Naive thymus-derived CD4-positive, alpha-beta T cell (primary cell): ENCODE results near the gene SMYD3. TPM values are rescaled to one million over a fixed set of nuclear protein-coding genes. Genes with fewer than 3 reads are reported as not detected.

Experiments
- ATAC-seq: fragments of 150-1000 bp; cut with Tn5 transposase; 2 replicates; pipeline ENCODE4 v1.10.0; 2021; ENCODE audit warnings: mild to moderate bottlenecking, moderate library complexity
- CTCF ChIA-PET: fragments of 350-600 bp; sonication (Branson Sonifier 250); formaldehyde crosslinking; loops from one replicate; lab custom pipeline; 2021; ENCODE audit warnings: antibody characterized with exemption; lab: Charles Lee
- POLR2A ChIA-PET: fragments of 350-600 bp; sonication (Branson Sonifier 250); formaldehyde crosslinking; loops from one replicate; lab custom pipeline; 2021; ENCODE audit warnings: antibody characterized with exemption, inconsistent platforms; lab: Charles Lee
- DNase-seq, 9 donors: peaks; one replicate each; pipeline versions ENCODE4 v3.0.0 to v3.0.0-alpha.2; 2020 to 2022; ENCODE audit warnings: mixed read lengths in 1 of 9
- H3K27ac ChIP-seq: one replicate; pipeline ENCODE4 v1.7.0; 2013; ENCODE audit warnings: mild to moderate bottlenecking, low read depth, low read length, moderate library complexity
- H3K27me3 ChIP-seq, 2 donors: one replicate each; pipeline ENCODE4 v1.7.0; 2013; ENCODE audit warnings: low read length in 2 of 2, mild to moderate bottlenecking in 2 of 2, moderate library complexity in 2 of 2; ENCODE audit not compliant: control insufficient read depth in 2 of 2, insufficient read depth in 2 of 2
- H3K36me3 ChIP-seq, 3 experiments: 1 replicate in 2 of 3; 2 replicates in 1 of 3; pipeline ENCODE4 v1.7.0; 2013; ENCODE audit warnings: low read length in 3 of 3, mild to moderate bottlenecking in 3 of 3, moderate library complexity in 1 of 3; ENCODE audit not compliant: insufficient read depth in 3 of 3, control insufficient read depth in 2 of 3
- H3K4me1 ChIP-seq, 2 donors: one replicate each; pipeline ENCODE4 v1.7.0; 2013; ENCODE audit warnings: low read length in 2 of 2, mild to moderate bottlenecking in 2 of 2, moderate library complexity in 1 of 2; ENCODE audit not compliant: control insufficient read depth in 2 of 2, insufficient read depth in 2 of 2
- H3K4me3 ChIP-seq: 2 replicates; pipeline ENCODE4 v1.7.0; 2013; ENCODE audit warnings: mild to moderate bottlenecking, low read length
- H3K9me3 ChIP-seq, 3 experiments: 1 replicate in 2 of 3; 2 replicates in 1 of 3; pipeline ENCODE4 v1.7.0; 2013; ENCODE audit warnings: low read length in 3 of 3; ENCODE audit not compliant: control insufficient read depth in 2 of 3
- H3K27ac Mint-ChIP-seq, 9 donors: one replicate each; pipeline ENCODE4 v1.8.0; 2020 to 2022; ENCODE audit warnings: mixed read lengths in 9 of 9, mild to moderate bottlenecking in 8 of 9, moderate library complexity in 5 of 9, inconsistent platforms in 2 of 9
- H3K27me3 Mint-ChIP-seq, 5 donors: one replicate each; pipeline ENCODE4 v1.8.0; 2021 to 2022; ENCODE audit warnings: mixed read lengths in 5 of 5, mild to moderate bottlenecking in 1 of 5
- H3K36me3 Mint-ChIP-seq, 5 donors: one replicate each; pipeline ENCODE4 v1.8.0; 2020 to 2022; ENCODE audit warnings: mixed read lengths in 5 of 5, mild to moderate bottlenecking in 3 of 5, inconsistent platforms in 1 of 5
- H3K4me1 Mint-ChIP-seq, 7 donors: one replicate each; pipeline ENCODE4 v1.8.0; 2020 to 2022; ENCODE audit warnings: mixed read lengths in 7 of 7, mild to moderate bottlenecking in 3 of 7, inconsistent platforms in 1 of 7
- H3K4me3 Mint-ChIP-seq, 10 donors: one replicate each; pipeline ENCODE4 v1.8.0; 2020 to 2022; ENCODE audit warnings: mild to moderate bottlenecking in 10 of 10, mixed read lengths in 10 of 10, moderate library complexity in 6 of 10, inconsistent platforms in 2 of 10
- H3K9me3 Mint-ChIP-seq, 11 donors: one replicate each; pipeline ENCODE4 v1.8.0; 2020 to 2022; ENCODE audit warnings: mixed read lengths in 11 of 11, mild to moderate bottlenecking in 4 of 11, inconsistent platforms in 1 of 11, moderate library complexity in 1 of 11
- intact Hi-C, 2 donors: fragments of 100-400 bp; cut with micrococcal nuclease; formaldehyde crosslinking; loops; one replicate each; pipeline ENCODE4 v1.15.1; 2023
- polyA plus RNA-seq, 2 donors: library from polyadenylated mRNA; unstranded; fragments of 300-500 nt; fragmentation: Illumina TruSeq; gene quantifications; one replicate each; pipeline ENCODE4 v1.2.3, GENCODE V29; 2021
- total RNA-seq, 6 experiments: library from RNA in 5 of 6; stranded (reverse) in 5 of 6; gene quantifications; 1 replicate in 5 of 6; 2 replicates in 1 of 6; pipeline ENCODE4 v1.2.3 and lab custom pipeline; 2021 to 2026

SMYD3 gene
- total and polyA plus RNA-seq, 7 experiments from 2014 or later = 19.5 to 28.6 (median 24.4) TPM

DNA sequence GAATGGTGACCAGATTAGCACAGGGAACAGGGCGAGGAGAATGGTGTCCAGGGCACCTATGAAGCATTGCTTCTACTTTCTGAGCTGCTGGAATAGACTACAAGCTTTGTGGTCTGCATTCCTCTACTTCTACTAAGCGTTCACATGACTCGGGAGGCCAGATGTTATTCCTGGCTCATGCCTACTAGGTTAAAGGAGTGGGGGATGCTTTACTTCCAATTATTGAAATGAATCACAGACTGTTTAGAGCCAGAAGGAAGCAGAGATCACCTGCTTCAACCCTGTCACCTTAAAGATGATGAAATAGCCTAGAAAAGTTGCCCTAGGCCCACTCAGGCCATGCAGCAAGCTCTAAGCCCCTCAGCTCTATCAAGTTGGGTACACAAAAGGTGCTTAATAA lies 718.8 kb downstream of the SMYD3 start:
- DNase-seq (no peak), ATAC-seq (no peak)
- POLR2A ChIA-PET = no interaction called here
- intact Hi-C loops = no loop called here
- Histone ChIP-seq H3K27ac (no peak overlapping the region), H3K4me3 (no peak overlapping the region), H3K27me3 (no peaks in the 10 kb centered on the region), H3K36me3 (no peaks in the 10 kb centered on the region), H3K9me3 (no peaks in the 10 kb centered on the region), H3K4me1 (no peaks in the 10 kb centered on the region)
- CTCF ChIA-PET = no interaction called here
- no peak overlapping the region for H3K4me3 Mint-ChIP-seq
- peaks cover 0 to 16% (median 12%) of the 10 kb centered on the region in 5 donors for H3K36me3 Mint-ChIP-seq
- no peaks in the 10 kb centered on the region for H3K9me3 Mint-ChIP-seq
- no peak overlapping the region for H3K27ac Mint-ChIP-seq
- peaks cover 0 to 8% (median 0%) of the 10 kb centered on the region in 7 donors for H3K4me1 Mint-ChIP-seq
- H3K27me3 Mint-ChIP-seq = no peaks in the 10 kb centered on the region

DNA sequence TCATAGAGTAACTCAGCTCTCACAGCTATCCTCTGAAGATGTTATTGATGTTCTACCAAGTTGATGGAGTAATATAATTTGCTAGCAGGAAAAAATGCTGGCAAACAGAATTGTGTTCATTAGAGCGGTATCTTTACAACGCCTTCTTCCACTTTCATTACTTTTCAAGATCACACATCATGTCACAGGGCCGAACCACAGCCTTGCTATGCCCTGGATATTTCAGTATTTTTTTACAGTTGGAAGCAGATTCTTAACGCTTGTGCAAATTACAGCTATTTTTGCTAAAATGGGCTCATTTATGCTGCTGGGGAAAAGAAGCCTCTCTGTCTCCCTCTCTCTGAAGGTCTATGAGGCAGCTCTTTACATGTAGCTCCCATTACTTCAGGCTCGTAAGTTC lies 720.1 kb downstream of the SMYD3 start:
- Histone ChIP-seq H3K4me1 (no peaks in the 10 kb centered on the region), H3K4me3 (no peak overlapping the region), H3K36me3 (no peaks in the 10 kb centered on the region), H3K27me3 (no peaks in the 10 kb centered on the region), H3K9me3 (no peaks in the 10 kb centered on the region), H3K27ac (no peak overlapping the region)
- CTCF ChIA-PET = no interaction called here
- H3K36me3 Mint-ChIP-seq = peaks cover 0 to 19% (median 12%) of the 10 kb centered on the region in 5 donors
- H3K4me3 Mint-ChIP-seq = no peak overlapping the region
- POLR2A ChIA-PET = no interaction called here
- ATAC-seq = no peak
- H3K27ac Mint-ChIP-seq = no peak overlapping the region
- peaks cover 0 to 3% (median 0%) of the 10 kb centered on the region in 11 donors for H3K9me3 Mint-ChIP-seq
- H3K4me1 Mint-ChIP-seq = peaks cover 0 to 8% (median 0%) of the 10 kb centered on the region in 7 donors
- intact Hi-C loops = no loop called here
- DNase-seq = no peak
- no peaks in the 10 kb centered on the region for H3K27me3 Mint-ChIP-seq

DNA sequence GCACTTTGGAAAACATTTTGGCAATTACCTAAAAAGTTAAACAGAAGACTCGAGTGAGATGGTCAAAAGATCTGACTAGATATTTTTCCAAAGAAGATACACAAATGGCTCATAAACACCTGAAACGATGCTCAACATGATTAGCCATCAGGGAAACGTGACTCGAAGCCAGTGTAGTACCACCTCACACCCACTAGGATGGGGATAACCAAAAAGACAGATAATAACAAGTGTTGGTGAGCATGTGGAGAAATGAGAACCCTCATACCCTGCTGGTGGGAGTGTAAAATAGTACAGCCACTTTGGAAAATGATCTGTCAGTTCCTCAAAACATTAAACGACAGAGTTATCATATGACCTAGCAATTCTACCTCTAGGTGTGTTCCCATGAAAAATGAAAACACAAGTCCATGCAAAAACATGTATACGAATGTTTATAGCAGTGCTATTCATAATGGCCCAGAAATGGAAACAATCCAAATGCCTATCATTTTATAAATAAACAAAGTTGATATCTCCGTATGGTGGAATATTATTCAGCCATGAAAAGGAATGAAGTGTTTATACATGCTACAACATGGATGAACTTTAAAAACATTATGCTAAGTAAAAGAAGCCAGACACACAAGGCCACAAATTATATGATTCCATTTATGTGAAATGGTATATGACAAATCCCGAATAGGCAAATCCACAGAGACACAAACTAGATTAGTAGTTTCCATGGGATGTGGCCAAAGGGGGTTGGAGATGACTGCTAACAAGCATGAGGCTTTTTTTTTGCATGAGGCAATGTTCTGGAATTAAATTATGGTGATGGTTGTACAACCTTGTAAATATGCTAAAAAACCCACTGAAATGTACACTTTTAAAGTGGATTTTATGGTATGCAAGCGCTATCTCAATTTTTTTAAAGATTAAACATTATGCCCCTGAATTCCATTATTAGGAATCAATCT lies 727.0 kb downstream of the SMYD3 start:
- Histone ChIP-seq H3K9me3 (no peaks in the 10 kb centered on the region), H3K27ac (no peak overlapping the region), H3K4me1 (no peaks in the 10 kb centered on the region), H3K36me3 (no peaks in the 10 kb centered on the region), H3K4me3 (no peak overlapping the region), H3K27me3 (no peaks in the 10 kb centered on the region)
- DNase-seq = no peak
- H3K27me3 Mint-ChIP-seq = peaks cover 0 to 2% (median 0%) of the 10 kb centered on the region in 5 donors
- H3K4me1 Mint-ChIP-seq = peaks cover 0 to 8% (median 0%) of the 10 kb centered on the region in 7 donors
- no peak overlapping the region for H3K4me3 Mint-ChIP-seq
- peaks cover 0 to 28% (median 16%) of the 10 kb centered on the region in 5 donors for H3K36me3 Mint-ChIP-seq
- CTCF ChIA-PET = no interaction called here
- intact Hi-C loops = no loop called here
- no peak for ATAC-seq
- POLR2A ChIA-PET = no interaction called here
- peaks cover 0 to 9% (median 4%) of the 10 kb centered on the region in 11 donors for H3K9me3 Mint-ChIP-seq
- no peak overlapping the region for H3K27ac Mint-ChIP-seq

DNA sequence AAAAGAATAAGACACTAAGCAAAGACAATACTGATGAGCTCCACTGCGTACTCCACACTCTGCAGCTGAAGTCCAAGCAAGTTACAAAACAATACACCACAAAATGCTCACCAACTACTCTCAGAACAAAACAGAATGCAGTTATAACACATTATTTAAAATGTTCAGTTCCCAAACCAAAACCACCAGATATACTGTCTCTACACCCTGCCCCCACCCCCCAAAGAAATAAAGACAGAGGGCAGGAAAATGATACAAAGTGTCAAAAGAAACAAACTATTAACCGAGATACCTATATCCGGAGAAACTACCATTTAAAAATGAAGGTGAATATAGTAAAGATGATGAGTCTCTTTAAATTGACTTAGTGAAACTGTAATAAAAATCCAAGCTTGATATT lies 729.3 kb downstream of the SMYD3 start:
- H3K27me3 ChIP-seq = no peaks in the 10 kb centered on the region
- ATAC-seq = no peak

DNA sequence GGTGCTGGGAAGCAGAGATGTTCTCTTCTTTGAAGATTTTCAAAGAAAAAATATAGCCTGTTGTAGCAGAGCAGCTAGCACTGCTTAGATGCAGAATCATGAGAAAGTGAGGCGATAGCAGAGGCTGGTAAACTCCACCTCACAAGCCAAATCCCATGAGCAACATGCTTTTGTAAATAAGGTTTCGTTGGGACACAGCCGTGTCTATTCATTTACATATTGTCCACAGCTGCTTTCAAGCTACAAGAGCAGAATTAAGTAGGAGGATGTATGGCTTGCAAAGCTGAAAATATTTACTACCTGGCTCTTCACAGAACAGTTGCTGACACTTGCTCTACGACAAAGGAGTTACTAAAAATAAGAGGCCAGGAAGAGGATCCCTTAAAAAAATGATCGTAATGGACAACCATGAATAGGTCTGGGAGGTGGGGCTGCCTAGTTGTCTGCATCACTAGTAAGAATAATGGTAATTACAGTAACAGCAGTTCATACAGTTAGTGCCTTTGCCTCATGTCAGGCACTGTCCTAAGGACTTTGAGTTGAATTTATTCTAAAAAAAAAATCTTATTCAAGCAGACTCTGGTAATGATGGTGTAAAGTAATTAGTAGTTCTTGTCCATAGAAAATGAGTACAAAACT lies 730.3 kb downstream of the SMYD3 start:
- no peak overlapping the region for H3K27ac Mint-ChIP-seq
- no peak overlapping the region for H3K27ac ChIP-seq
- H3K4me1 Mint-ChIP-seq = peaks cover 0 to 4% (median 0%) of the 10 kb centered on the region in 7 donors
- no peaks in the 10 kb centered on the region for H3K9me3 ChIP-seq
- ATAC-seq = no peak
- intact Hi-C loops = no loop called here
- H3K4me3 ChIP-seq = no peak overlapping the region
- no peaks in the 10 kb centered on the region for H3K27me3 ChIP-seq
- CTCF ChIA-PET = no interaction called here
- H3K9me3 Mint-ChIP-seq = peaks cover 0 to 9% (median 2%) of the 10 kb centered on the region in 11 donors
- peaks cover 0 to 31% (median 23%) of the 10 kb centered on the region in 5 donors for H3K36me3 Mint-ChIP-seq
- DNase-seq = no peak
- H3K4me1 ChIP-seq = no peaks in the 10 kb centered on the region
- no peaks in the 10 kb centered on the region for H3K36me3 ChIP-seq
- peaks cover 0 to 2% (median 0%) of the 10 kb centered on the region in 5 donors for H3K27me3 Mint-ChIP-seq
- POLR2A ChIA-PET = no interaction called here
- H3K4me3 Mint-ChIP-seq = no peak overlapping the region

More for the DNA sequence above, 729.3 kb downstream of the SMYD3 start:
- Mint-ChIP-seq H3K4me3 (no peak overlapping the region), H3K4me1 (peaks cover 0 to 2% (median 0%) of the 10 kb centered on the region in 7 donors), H3K36me3 (peaks cover 0 to 33% (median 24%) of the 10 kb centered on the region in 5 donors), H3K27me3 (peaks cover 0 to 2% (median 0%) of the 10 kb centered on the region in 5 donors), H3K9me3 (peaks cover 0 to 9% (median 4%) of the 10 kb centered on the region in 11 donors), H3K27ac (no peak overlapping the region)
- Histone ChIP-seq H3K9me3 (no peaks in the 10 kb centered on the region), H3K4me3 (no peak overlapping the region), H3K27ac (no peak overlapping the region), H3K36me3 (no peaks in the 10 kb centered on the region), H3K4me1 (no peaks in the 10 kb centered on the region)
- CTCF ChIA-PET = no interaction called here
- no peak for DNase-seq
- POLR2A ChIA-PET = no interaction called here
- intact Hi-C loops = no loop called here

DNA sequence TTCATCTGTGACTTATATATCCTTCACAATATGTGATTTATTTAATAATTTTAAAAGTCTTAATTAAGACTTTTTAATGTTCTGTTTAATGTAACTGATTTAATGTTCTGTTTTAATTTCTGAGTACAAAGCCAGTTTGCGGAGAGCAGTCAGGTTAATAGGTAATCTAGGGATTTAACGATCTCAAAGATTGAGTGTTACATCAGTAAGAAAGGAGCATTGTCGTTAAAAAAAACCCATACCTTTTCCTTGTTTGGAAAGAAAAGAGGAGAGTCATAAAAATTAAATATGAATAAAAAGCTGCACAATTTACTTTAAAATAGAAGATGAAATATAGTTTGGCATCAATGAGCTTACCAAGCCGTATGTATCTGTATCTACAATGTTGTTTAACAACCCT lies 730.9 kb downstream of the SMYD3 start:
- H3K4me3 Mint-ChIP-seq = no peak overlapping the region
- Histone ChIP-seq H3K4me1 (no peaks in the 10 kb centered on the region), H3K27me3 (no peaks in the 10 kb centered on the region), H3K27ac (no peak overlapping the region), H3K9me3 (no peaks in the 10 kb centered on the region), H3K4me3 (no peak overlapping the region), H3K36me3 (no peaks in the 10 kb centered on the region)
- peaks cover 0 to 2% (median 0%) of the 10 kb centered on the region in 5 donors for H3K27me3 Mint-ChIP-seq
- intact Hi-C loops = no loop called here
- peaks cover 0 to 31% (median 23%) of the 10 kb centered on the region in 5 donors for H3K36me3 Mint-ChIP-seq
- CTCF ChIA-PET = no interaction called here
- H3K9me3 Mint-ChIP-seq = peaks cover 0 to 9% (median 2%) of the 10 kb centered on the region in 11 donors
- DNase-seq = no peak
- H3K4me1 Mint-ChIP-seq = peaks cover 0 to 4% (median 0%) of the 10 kb centered on the region in 7 donors
- ATAC-seq = no peak
- POLR2A ChIA-PET = no interaction called here
- no peak overlapping the region for H3K27ac Mint-ChIP-seq
